GM19463 (cell line): ENCODE measurements around the gene KCNK4.

Experiments
- ATAC-seq: cut with Tn5 transposase; IDR thresholded peaks from one replicate; pipeline ENCODE4 v1.9.1; 2021; ENCODE audit warnings: mild to moderate bottlenecking, moderate library complexity; ENCODE audit not compliant: unreplicated experiment

Gene KCNK4

DNA sequence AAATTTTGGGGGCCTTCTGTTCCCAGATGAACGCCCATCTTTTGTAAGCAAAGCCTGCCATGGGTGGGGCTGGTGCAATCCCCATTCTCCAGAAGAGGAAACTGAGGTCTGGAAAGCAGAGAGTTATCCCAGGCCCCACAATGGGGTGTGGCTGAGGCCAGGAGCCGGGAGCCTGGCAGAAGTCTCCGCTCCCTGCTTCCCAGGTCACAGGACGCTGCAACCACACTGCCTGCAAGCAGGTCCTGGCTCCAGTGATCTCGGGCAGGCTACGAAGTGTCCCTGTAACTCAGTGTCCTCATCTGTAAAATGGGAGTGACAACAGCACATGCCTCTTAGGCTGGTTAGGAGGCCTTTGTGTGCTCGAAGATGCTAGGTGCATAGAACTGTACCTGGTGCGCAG lies 38.1 kb upstream of the KCNK4 start:
- no peak for ATAC-seq

- no peak for ATAC-seq
These were observed 37.6 kb upstream of the KCNK4 start for GRCh38 chr11:64253481-64253880.

GRCh38 chr11:64254326-64254725 lies 36.8 kb upstream of the KCNK4 start:
- ATAC-seq = no peak

DNA sequence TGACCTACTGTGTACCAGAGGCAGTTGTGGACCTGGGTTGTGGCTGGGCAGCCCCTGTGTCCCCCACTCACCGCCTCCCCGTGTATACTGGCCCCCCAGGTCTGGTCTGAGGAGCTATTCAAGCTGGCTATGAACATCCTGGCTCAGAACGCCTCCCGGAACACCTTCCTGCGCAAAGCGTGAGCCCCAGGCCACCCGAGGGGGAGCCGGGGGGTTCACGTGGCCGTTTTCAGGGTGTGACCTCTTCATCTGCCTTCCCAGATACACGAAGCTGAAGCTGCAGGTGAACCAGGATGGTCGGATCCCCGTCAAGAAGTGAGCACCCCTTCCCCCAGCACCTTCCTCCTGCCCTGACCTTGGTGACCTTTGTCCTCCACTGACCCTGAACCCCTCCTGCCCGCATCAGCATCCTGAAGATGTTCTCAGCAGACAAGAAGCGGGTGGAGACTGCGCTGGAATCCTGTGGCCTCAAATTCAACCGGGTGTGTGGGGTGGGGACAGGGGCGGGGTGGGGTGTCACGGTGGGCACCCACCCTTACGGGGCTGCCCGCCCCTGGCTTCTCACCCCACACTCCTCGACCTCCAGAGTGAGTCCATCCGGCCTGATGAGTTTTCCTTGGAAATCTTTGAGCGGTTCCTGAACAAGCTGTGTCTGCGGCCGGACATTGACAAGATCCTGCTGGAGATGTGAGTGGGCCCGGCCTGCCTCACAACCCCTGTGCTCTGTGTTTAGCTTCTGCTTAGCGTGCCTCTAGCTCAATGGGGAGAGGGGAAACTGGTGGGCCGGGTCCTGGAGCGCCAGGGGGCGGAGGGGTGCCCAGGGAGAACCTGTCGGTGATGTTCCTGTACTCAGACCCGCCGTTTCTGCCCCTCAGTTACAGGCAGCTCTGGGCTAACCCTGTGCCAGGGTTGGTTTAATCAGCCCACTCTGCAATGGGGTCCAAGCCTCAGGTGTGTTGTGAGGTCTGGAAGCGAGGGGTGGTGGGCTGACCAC lies 35.7 kb upstream of the KCNK4 start:
- ATAC-seq = no peak

- ATAC-seq = no peak
These were observed 34.8 kb upstream of the KCNK4 start for GRCh38 chr11:64256300-64256699.

GRCh38 chr11:64258356-64258755 lies 32.7 kb upstream of the KCNK4 start:
- ATAC-seq = no peak

GRCh38 chr11:64258946-64259532 lies 32.1 kb upstream of the KCNK4 start:
- no peak for ATAC-seq

DNA sequence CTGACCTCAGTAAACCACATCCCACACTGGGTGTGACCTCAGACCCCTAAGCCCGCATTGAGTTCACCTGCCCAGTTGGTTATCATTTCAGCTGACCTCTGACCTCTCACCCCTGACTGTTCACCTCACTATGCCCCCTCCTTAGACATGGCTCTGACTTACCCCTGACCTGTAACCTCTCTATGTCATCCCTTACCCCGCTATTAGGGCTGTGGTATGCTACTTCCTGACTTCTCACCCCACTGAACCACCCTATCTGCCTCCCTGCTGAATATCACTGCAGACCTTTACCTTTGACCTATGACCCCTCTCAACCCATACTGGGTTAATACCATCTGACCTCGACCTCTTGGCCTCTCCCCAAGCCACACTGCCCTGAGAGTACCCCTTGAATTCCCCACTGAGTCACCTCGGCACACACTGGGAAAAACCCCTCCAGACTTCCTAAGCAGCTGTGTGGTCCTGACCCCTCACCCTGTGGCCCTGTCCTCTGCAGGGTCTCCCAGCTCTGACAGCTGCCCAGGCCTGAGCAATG lies 31.5 kb upstream of the KCNK4 start:
- ATAC-seq = no peak

- ATAC-seq = no peak
These were observed 30.9 kb upstream of the KCNK4 start for GRCh38 chr11:64260147-64260708.

GRCh38 chr11:64261556-64262080 lies 29.5 kb upstream of the KCNK4 start:
- ATAC-seq = no peak

- no peak for ATAC-seq
These were observed 28.7 kb upstream of the KCNK4 start for GRCh38 chr11:64262271-64263002.

DNA sequence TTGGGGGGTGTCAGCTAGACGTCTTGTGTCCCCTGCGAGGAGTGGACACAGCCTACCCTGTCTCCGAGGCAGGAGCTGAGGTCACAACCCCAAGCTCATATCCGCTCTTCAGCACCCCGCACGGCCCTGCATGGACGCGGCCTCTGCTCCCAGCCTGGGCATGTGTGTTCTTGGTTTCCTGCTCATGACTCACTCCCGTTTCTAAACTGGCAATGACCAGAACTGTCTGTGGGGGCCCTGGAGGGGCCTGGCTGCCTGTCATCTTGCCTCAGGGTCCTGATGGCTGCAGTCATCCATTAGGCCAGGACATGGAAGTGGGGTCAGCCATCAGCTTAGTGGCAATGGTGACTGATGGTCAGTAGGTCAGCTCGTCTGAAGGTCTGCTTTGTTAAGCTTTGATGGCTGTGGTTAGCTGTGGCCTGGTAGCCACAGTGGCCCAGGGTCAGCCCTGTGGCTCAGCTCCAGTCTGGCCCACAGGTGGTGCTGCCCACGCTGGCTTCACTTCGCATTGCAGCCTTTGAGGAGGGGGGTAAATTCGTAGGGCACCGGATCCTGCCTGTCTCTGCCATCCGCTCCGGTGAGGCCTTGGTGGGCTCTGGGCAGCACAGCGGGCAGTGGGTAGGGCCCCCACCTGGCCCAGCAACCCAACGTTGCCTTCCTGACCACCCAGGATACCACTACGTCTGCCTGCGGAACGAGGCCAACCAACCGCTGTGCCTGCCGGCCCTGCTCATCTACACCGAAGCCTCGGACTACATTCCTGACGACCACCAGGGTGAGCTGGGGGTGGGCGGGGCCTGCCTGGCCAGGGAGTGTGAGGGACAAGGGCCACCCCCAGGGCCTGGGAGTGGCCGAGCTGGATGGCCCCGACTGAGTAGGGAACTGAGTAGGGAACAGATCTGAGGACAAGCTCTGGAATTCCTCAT lies 27.8 kb upstream of the KCNK4 start:
- no peak for ATAC-seq

- ATAC-seq = no peak
These were observed 27.2 kb upstream of the KCNK4 start for GRCh38 chr11:64263947-64264317.

DNA sequence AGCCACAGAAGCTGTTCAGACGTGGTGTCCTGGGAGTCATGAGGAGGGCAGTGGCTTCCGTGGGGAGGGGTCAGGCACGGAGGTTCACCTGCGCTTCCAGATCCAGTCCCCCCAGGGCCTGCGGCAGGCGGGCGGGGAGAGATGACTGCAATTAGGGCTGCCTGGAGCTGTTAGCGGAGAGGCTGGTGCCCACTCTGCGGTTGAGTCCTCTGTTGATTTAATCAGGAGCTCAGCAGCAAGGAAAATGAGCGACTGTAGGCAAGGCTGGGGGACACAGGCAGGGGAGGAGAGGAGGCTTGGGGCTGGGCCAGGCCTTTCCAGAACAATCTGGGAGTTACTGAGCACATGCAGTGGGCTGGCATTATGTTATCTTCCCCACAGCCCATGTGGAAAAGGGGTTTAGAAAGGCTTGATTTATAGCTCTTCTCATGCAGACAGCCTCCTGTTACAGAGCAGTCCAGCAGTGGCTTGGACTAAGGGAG lies 26.7 kb upstream of the KCNK4 start:
- no peak for ATAC-seq

DNA sequence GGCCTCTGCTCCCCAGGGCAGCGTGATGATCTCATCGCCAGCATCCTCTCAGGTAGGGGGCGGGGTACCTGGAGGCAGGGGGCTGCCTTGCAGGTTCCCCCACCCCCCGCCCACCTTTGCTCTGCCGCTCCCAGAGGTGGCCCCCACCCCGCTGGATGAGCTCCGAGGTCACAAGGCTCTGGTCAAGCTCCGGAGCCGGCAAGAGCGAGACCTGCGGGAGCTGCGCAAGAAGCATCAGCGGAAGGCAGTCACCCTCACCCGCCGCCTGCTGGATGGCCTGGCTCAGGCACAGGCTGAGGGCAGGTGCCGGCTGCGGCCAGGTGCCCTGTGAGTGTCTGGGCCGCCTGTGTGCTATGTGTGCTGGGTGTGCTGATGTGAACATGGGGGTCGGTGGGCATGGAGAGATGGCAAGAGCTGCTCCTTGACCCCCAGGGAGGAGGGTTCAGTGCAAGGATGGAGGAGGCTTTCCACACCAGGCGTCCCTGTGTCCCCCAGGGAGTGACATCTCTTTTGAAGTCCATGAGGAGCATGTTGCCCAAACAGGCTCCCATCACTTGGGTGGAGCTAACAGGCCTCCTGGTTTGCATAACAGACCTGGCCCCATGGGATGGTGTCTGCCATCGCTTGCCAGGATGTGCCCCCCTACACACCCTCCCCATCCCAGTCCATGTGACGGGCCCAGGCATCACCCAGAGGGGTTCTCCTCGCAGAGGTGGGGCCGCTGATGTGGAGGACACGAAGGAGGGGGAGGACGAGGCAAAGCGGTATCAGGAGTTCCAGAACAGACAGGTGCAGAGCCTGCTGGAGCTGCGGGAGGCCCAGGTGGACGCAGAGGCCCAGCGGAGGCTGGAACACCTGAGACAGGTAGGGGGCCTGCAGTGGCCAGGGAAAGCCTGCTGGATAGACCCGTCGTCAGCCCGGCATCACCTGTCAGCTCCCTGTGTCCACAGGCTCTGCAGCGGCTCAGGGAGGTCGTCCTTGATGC lies 25.6 kb upstream of the KCNK4 start:
- ATAC-seq = no peak

- no peak for ATAC-seq
These were observed 24.8 kb upstream of the KCNK4 start for GRCh38 chr11:64266339-64266738.

DNA sequence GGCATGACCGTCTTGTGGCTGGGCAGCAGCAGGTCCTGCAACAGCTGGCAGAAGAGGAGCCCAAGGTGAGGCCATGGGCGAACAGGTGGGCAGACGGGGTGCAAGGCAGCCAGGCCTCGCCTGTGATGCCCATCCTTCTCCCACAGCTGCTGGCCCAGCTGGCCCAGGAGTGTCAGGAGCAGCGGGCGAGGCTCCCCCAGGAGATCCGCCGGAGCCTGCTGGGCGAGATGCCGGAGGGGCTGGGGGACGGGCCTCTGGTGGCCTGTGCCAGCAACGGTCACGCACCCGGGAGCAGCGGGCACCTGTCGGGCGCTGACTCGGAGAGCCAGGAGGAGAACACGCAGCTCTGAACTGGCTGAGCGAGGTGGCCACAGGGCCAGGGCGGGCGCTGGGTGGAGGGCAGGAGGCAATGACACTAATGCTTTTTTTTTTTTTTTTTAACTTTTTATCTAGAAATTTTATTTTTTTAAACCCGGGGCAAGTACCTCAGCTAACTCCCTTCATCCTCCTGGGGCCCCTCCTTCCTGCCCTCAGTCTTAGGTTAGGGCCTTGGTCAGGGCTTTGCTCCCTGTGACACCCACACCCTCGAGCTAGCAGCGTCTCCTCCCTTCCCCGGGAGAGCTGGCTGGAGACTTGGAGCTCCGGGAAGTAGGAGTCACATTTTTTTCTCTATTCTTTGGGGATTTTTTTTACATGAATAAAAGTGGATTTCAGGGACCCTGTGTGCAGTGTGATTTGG lies 23.7 kb upstream of the KCNK4 start:
- ATAC-seq = no peak
